OCI-LY1 (cell line): ENCODE measurements around the gene PGAP1.

ENCODE experiments used
- H2AFZ ChIP-seq: fragments of 200-600 bp; sonication (generic), shearing (Covaris generic); 2 replicates; pipeline ENCODE4 v1.6.0; 2014; ENCODE audit warnings: antibody characterized with exemption, mild to moderate bottlenecking, low read length
- H3F3A ChIP-seq: fragments of 200-600 bp; sonication (generic), shearing (Covaris generic); 2 replicates; pipeline ENCODE4 v1.6.0; 2014; ENCODE audit warnings: mild to moderate bottlenecking, antibody characterized with exemption, low read length, moderate library complexity; ENCODE audit not compliant: insufficient read depth
- H3K27ac ChIP-seq: fragments of 200-600 bp; sonication (generic); 2 replicates; pipeline ENCODE4 v1.5.1; 2014; ENCODE audit warnings: low read length, mixed run types, mild to moderate bottlenecking, low read depth; ENCODE audit not compliant: poor library complexity, severe bottlenecking
- H3K27me3 ChIP-seq: fragments of 200-600 bp; sonication (generic); 2 replicates; pipeline ENCODE4 v1.6.0; 2014; ENCODE audit warnings: antibody characterized with exemption, mild to moderate bottlenecking, low read length, moderate library complexity; ENCODE audit not compliant: insufficient read depth
- H3K36me3 ChIP-seq: fragments of 200-600 bp; sonication (generic); 2 replicates; pipeline ENCODE4 v1.6.1; 2014; ENCODE audit warnings: mild to moderate bottlenecking, antibody characterized with exemption, low read length, moderate library complexity, mixed read lengths; ENCODE audit not compliant: insufficient read depth
- H3K4me1 ChIP-seq: fragments of 200-600 bp; sonication (generic); 2 replicates; pipeline ENCODE4 v1.5.1; 2014; ENCODE audit warnings: mild to moderate bottlenecking, low read length, moderate library complexity; ENCODE audit not compliant: insufficient read depth, severe bottlenecking
- H3K4me2 ChIP-seq: fragments of 200-600 bp; sonication (generic), shearing (Covaris generic); 2 replicates; pipeline ENCODE4 v1.6.1; 2014; ENCODE audit warnings: low read length
- H3K4me3 ChIP-seq: fragments of 200-600 bp; sonication (generic); 2 replicates; pipeline ENCODE4 v1.5.1; 2014; ENCODE audit warnings: low read length, low read depth, mild to moderate bottlenecking, mixed read lengths; ENCODE audit not compliant: poor library complexity, severe bottlenecking
- H3K79me2 ChIP-seq: fragments of 200-600 bp; shearing (Covaris generic); 2 replicates; pipeline ENCODE4 v1.6.1; 2016; ENCODE audit warnings: mixed run types, low read length, mixed read lengths; ENCODE audit not compliant: insufficient read depth
- H3K9ac ChIP-seq: fragments of 200-600 bp; sonication (generic), shearing (Covaris generic); 2 replicates; pipeline ENCODE4 v1.6.1; 2014; ENCODE audit warnings: mild to moderate bottlenecking, low read length, mixed read lengths
- H3K9me2 ChIP-seq: fragments of 200-600 bp; sonication (generic), shearing (Covaris generic); 2 replicates; pipeline ENCODE4 v1.6.1; 2014; ENCODE audit warnings: low read depth, mild to moderate bottlenecking, low read length, mixed read lengths
- H3K9me3 ChIP-seq: fragments of 200-600 bp; shearing (Covaris generic); 2 replicates; pipeline ENCODE4 v1.6.1; 2014; ENCODE audit warnings: low read length, mixed read lengths
- H4K20me1 ChIP-seq: fragments of 200-600 bp; sonication (generic), shearing (Covaris generic); 2 replicates; pipeline ENCODE4 v1.6.0; 2016; ENCODE audit warnings: mild to moderate bottlenecking, low read length; ENCODE audit not compliant: insufficient read depth
- CTCF ChIP-seq: fragments of 200-600 bp; sonication (generic), shearing (Covaris generic); IDR thresholded peaks from 2 replicates; pipeline ENCODE4 v1.5.1; 2017; ENCODE audit warnings: mild to moderate bottlenecking, antibody characterized with exemption, low read length, moderate library complexity, mixed read lengths
- EZH2 ChIP-seq: fragments of 200-600 bp; sonication (generic), shearing (Covaris generic); IDR thresholded peaks from 2 replicates; pipeline ENCODE4 v1.8.0; 2017; ENCODE audit warnings: borderline replicate concordance, mixed run types, mild to moderate bottlenecking, antibody characterized with exemption, low read length, moderate library complexity, mixed read lengths

Gene PGAP1

GRCh38 chr2:196961889-196962288 is 35.4 kb upstream of the PGAP1 start:
- no peak for TF ChIP-seq CTCF
- TF ChIP-seq EZH2: no peak
- Histone ChIP-seq H3K4me3 (no peak overlapping the region), H3K9me3 (no peaks in the 10 kb centered on the region), H3K9ac (no peak overlapping the region), H3K27me3 (no peaks in the 10 kb centered on the region), H3K4me1 (no peaks in the 10 kb centered on the region), H3K27ac (no peak overlapping the region), H4K20me1 (no peaks in the 10 kb centered on the region), H3F3A (no peaks in the 10 kb centered on the region), H2AFZ (no peak overlapping the region), H3K4me2 (no peak overlapping the region), H3K79me2 (no peaks in the 10 kb centered on the region), H3K36me3 (no peaks in the 10 kb centered on the region), H3K9me2 (no peaks in the 10 kb centered on the region)

DNA sequence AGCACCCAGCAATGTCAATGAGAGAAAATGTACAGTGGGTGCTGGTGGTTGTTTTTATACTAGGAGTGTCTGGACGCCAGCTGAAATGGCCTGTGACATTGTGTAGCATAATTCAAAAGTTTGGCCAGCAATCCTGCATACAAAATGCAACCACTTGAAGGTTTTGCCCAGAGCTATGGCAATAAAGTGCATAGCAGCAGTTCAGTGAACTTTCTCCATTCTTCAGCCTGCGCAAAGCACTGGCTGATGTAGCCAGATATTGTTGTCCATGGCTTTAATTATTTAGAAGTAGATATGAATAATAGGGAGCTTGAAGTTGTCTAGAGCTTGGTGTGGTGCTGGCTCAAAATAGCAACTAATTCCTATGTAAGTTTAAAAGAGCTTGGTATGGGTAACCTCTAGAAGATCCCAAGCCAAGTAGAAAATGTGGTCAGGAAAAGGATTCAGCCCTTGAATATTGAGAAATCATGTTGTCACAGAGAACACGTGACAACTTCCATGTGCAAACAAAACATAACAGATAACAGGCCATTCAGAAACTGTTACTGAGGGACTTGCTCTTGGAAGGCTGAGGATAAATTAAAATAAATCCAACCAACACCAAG is 33.3 kb upstream of the PGAP1 start:
- Histone ChIP-seq H3F3A (no peaks in the 10 kb centered on the region), H3K4me1 (no peaks in the 10 kb centered on the region), H3K27me3 (no peaks in the 10 kb centered on the region), H4K20me1 (no peaks in the 10 kb centered on the region), H3K79me2 (no peaks in the 10 kb centered on the region), H3K9me3 (no peaks in the 10 kb centered on the region), H3K36me3 (no peaks in the 10 kb centered on the region), H2AFZ (no peak overlapping the region), H3K9ac (no peak overlapping the region), H3K4me2 (no peak overlapping the region), H3K4me3 (no peak overlapping the region), H3K9me2 (no peaks in the 10 kb centered on the region), H3K27ac (no peak overlapping the region)
- no peak for TF ChIP-seq CTCF
- TF ChIP-seq EZH2: no peak

DNA sequence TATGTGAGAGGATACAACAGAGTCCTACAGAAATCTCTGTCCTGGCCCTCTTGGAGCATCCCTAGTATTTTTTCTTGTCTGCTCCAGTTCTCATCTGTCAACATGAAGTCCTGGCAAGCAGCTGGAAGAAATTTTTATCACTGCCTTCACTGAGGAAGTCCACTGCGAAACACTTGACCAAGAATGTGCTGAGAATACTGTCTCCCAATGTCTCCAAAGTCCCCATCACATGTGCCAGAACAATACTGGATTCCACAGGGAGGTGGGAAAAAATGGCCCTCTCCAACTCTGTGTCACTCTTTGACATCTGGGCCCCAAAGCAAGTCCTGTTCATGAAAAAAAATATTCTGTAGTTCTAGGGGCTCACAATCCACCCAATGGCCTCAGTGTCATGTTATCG is 32.8 kb upstream of the PGAP1 start:
- H2AFZ ChIP-seq: no peak overlapping the region
- no peak overlapping the region for H3K4me2 ChIP-seq
- H3K4me3 ChIP-seq: no peak overlapping the region
- no peak overlapping the region for H3K9ac ChIP-seq
- H4K20me1 ChIP-seq: no peaks in the 10 kb centered on the region
- no peaks in the 10 kb centered on the region for H3K79me2 ChIP-seq
- no peaks in the 10 kb centered on the region for H3K27me3 ChIP-seq
- H3K27ac ChIP-seq: no peak overlapping the region
- TF ChIP-seq CTCF (no peak), EZH2 (no peak)
- H3K4me1 ChIP-seq: no peaks in the 10 kb centered on the region
- no peaks in the 10 kb centered on the region for H3F3A ChIP-seq
- no peaks in the 10 kb centered on the region for H3K36me3 ChIP-seq
- H3K9me2 ChIP-seq: no peaks in the 10 kb centered on the region
- H3K9me3 ChIP-seq: no peaks in the 10 kb centered on the region
